ENCODE measurements around the gene AHNAK2.

The AHNAK2 gene

DNA sequence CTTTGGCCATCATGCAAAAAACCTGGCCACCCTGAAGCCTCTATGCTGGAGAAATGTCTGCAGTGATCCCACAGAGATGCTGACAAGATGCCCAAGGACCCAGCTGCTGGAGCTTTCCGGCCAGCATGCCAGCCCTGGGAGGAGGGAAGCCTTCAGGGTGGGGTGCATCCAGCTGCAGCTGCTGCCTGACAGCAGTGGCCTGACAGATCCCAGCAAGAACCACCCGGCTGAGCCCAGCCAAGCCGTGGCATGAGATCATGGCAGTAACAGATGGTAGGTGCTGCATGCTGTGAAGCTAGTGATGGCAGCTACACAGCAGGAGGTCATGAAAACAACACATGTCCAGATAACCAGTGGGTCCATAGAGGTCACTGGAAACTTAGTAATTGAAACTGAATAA is 21.2 kb upstream of the AHNAK2 start:
- Histone ChIP-seq H3K27ac (no peak overlapping the region), H3K9me3 (no peaks in the 10 kb centered on the region), H3K4me1 (no peaks in the 10 kb centered on the region), H3K36me3 (peaks cover 4 to 27% (median 5%) of the 10 kb centered on the region in 3 donors), H3K4me3 (no peak overlapping the region), H3K27me3 (no peaks in the 10 kb centered on the region)
- DNase-seq = no peak
- no peak for TF ChIP-seq CTCF (IDR thresholded peaks at IDR 0.05)
- intact Hi-C loops (cut with DNase I; ENCODE audit: low total_unique reads) = no loop called here

DNA sequence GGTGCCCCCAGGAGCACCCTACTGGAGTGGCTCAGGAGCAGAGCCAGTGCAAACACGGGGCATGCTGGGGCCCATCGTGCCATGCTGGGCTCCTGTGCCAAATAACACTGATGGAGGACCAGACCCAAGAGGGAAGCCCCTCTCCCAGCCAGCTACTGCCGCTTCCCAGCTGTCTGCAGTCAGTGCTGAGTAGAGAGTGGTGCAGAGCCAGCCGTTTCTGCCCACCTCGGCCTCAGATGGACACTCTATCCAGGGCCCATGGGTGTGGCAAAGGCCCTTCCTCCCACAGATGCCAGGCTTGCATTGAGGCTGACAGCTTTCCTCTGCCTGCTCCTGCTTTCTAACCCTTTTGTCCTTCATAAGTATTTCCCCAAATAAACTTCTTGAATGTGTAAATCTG is 20.6 kb upstream of the AHNAK2 start:
- no peak overlapping the region for H3K27ac ChIP-seq
- no peaks in the 10 kb centered on the region for H3K27me3 ChIP-seq
- DNase-seq = no peak
- no peaks in the 10 kb centered on the region for H3K4me1 ChIP-seq
- H3K4me3 ChIP-seq = no peak overlapping the region
- intact Hi-C loops (cut with DNase I; ENCODE audit: low total_unique reads) = no loop called here
- TF ChIP-seq CTCF (IDR thresholded peaks at IDR 0.05) = no peak
- peaks cover 4 to 32% (median 5%) of the 10 kb centered on the region in 3 donors for H3K36me3 ChIP-seq
- H3K9me3 ChIP-seq = no peaks in the 10 kb centered on the region

- no peaks in the 10 kb centered on the region for H3K4me1 ChIP-seq
- DNase-seq = no peak
- intact Hi-C loops (cut with DNase I; ENCODE audit: low total_unique reads) = no loop called here
- TF ChIP-seq CTCF (IDR thresholded peaks at IDR 0.05) = no peak
- peaks cover 4 to 55% (median 28%) of the 10 kb centered on the region in 3 donors for H3K36me3 ChIP-seq
- no peak overlapping the region for H3K27ac ChIP-seq
- no peak overlapping the region for H3K4me3 ChIP-seq
- no peaks in the 10 kb centered on the region for H3K9me3 ChIP-seq
- no peaks in the 10 kb centered on the region for H3K27me3 ChIP-seq
These were observed 18.3 kb upstream of the AHNAK2 start for GRCh38 chr14:104996483-104996882.

DNA sequence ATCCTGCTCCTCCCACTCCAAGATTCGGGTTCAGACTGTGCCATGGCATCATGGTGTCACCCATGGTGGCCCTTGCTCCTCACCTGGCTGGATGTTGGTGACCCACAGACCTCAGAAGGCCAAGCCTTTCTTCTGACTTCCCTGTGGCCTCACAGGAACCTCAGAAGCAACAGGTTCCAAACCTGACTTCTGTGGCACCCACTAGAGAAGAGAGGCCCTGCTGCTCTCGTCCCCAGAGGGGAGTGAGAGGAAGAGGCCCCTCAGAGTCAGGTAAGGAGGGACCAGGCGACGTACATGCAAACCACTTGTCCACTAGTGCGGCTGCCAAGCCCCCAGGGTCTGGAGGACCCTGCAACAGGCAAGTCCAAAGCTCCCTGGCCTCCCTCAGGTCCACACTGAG is 17.9 kb upstream of the AHNAK2 start:
- no peak for TF ChIP-seq CTCF (IDR thresholded peaks at IDR 0.05)
- H3K27me3 ChIP-seq = no peaks in the 10 kb centered on the region
- intact Hi-C loops (cut with DNase I; ENCODE audit: low total_unique reads) = no loop called here
- no peaks in the 10 kb centered on the region for H3K4me1 ChIP-seq
- no peak overlapping the region for H3K4me3 ChIP-seq
- no peak overlapping the region for H3K27ac ChIP-seq
- no peak for DNase-seq
- H3K9me3 ChIP-seq = no peaks in the 10 kb centered on the region
- peaks cover 4 to 60% (median 29%) of the 10 kb centered on the region in 3 donors for H3K36me3 ChIP-seq

DNA sequence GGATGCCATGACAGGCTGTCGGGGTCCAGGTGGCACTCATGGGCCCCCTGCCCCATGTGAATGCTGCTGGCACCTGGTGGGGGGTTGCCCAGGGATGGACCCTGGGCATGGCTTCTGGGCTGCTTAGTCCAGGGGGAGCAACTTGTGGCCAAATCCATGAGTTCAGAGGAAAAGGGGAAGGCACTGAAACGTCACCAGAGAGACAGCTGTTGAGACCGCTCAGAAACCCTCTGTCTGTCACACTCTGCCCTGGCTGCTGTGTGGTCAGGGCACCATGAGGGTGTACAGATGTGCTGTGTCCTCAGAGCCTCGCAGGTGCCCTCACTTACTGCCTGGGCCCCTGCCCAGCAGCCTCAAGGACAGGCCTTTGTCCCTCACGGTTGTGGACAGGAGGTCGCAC is 16.8 kb upstream of the AHNAK2 start:
- Histone ChIP-seq H3K27me3 (no peaks in the 10 kb centered on the region), H3K4me3 (no peak overlapping the region), H3K4me1 (no peaks in the 10 kb centered on the region), H3K36me3 (peaks cover 4 to 64% (median 33%) of the 10 kb centered on the region in 3 donors), H3K9me3 (no peaks in the 10 kb centered on the region), H3K27ac (no peak overlapping the region)
- intact Hi-C loops (cut with DNase I; ENCODE audit: low total_unique reads) = no loop called here
- no peak for DNase-seq
- TF ChIP-seq CTCF (IDR thresholded peaks at IDR 0.05) = no peak
